Mesenchymal stem cell (in vitro differentiated cells and primary cell): ENCODE measurements around the gene LIMS1. TPM values are rescaled to one million over a fixed set of nuclear protein-coding genes. Genes with fewer than 3 reads are reported as not detected.
A peak's percentile ranks its signal among the peaks of the same experiment; 100 is the strongest.

Experiments
- DNase-seq: peaks from one replicate; pipeline ENCODE4 v3.0.0-alpha.2; 2013
- H2AFZ ChIP-seq: one replicate; pipeline ENCODE4 v1.6.1; 2013; ENCODE audit warnings: low read depth, mild to moderate bottlenecking, control low read depth, inconsistent platforms, low read length, moderate library complexity
- H2AK5ac ChIP-seq: 2 replicates; pipeline ENCODE4 v1.6.1; 2013; ENCODE audit warnings: low read length, moderate library complexity, mild to moderate bottlenecking, inconsistent platforms; ENCODE audit not compliant: severe bottlenecking
- H2BK120ac ChIP-seq: one replicate; pipeline ENCODE4 v1.6.1; 2013; ENCODE audit warnings: low read depth, mild to moderate bottlenecking, inconsistent platforms, low read length, moderate library complexity
- H2BK12ac ChIP-seq, 2 experiments: one replicate each; pipeline ENCODE4 v1.6.1; 2013; ENCODE audit warnings: inconsistent platforms in 2 of 2, low read length in 2 of 2, mild to moderate bottlenecking in 2 of 2, moderate library complexity in 2 of 2, control low read depth in 1 of 2
- H2BK15ac ChIP-seq: one replicate; pipeline ENCODE4 v1.6.1; 2013; ENCODE audit warnings: mild to moderate bottlenecking, low read depth, inconsistent platforms; ENCODE audit not compliant: poor library complexity, severe bottlenecking
- H2BK5ac ChIP-seq: 2 replicates; pipeline ENCODE4 v1.6.1; 2013; ENCODE audit warnings: low read depth, mild to moderate bottlenecking, low read length, control low read depth, inconsistent platforms; ENCODE audit not compliant: poor library complexity, severe bottlenecking
- H3K14ac ChIP-seq, 2 experiments: one replicate each; pipeline ENCODE4 v1.6.1; 2013; ENCODE audit warnings: inconsistent platforms in 2 of 2, low read length in 2 of 2, control low read depth in 1 of 2, mild to moderate bottlenecking in 1 of 2, moderate library complexity in 1 of 2
- H3K18ac ChIP-seq, 2 experiments: one replicate each; pipeline ENCODE4 v1.6.1; 2013; ENCODE audit warnings: inconsistent platforms in 2 of 2, low read length in 2 of 2, control low read depth in 1 of 2, low read depth in 1 of 2, mild to moderate bottlenecking in 1 of 2
- H3K23ac ChIP-seq, 2 experiments: one replicate each; pipeline ENCODE4 v1.6.1; 2013; ENCODE audit warnings: inconsistent platforms in 2 of 2, low read length in 2 of 2, mild to moderate bottlenecking in 2 of 2, moderate library complexity in 2 of 2, control low read depth in 1 of 2
- H3K27ac ChIP-seq: 2 replicates; pipeline ENCODE4 v1.5.1; 2013; ENCODE audit warnings: mild to moderate bottlenecking, moderate library complexity, low read length, control low read depth, inconsistent platforms; ENCODE audit not compliant: poor library complexity, severe bottlenecking
- H3K27me3 ChIP-seq, 2 experiments: 2 replicates each; pipeline versions ENCODE4 v1.6.1 to v1.7.0; 2013; ENCODE audit warnings: low read length in 2 of 2, mild to moderate bottlenecking in 2 of 2, moderate library complexity in 2 of 2, control low read depth in 1 of 2, inconsistent platforms in 1 of 2; ENCODE audit not compliant: control insufficient read depth in 1 of 2, insufficient read depth in 1 of 2
- H3K36me3 ChIP-seq, 2 experiments: 2 replicates each; pipeline versions ENCODE4 v1.6.1 to v1.7.0; 2013; ENCODE audit warnings: low read length in 2 of 2, control low read depth in 1 of 2, inconsistent platforms in 1 of 2, low read depth in 1 of 2, mild to moderate bottlenecking in 1 of 2; ENCODE audit not compliant: insufficient read depth in 2 of 2, control insufficient read depth in 1 of 2
- H3K4ac ChIP-seq, 2 experiments: one replicate each; pipeline ENCODE4 v1.6.1; 2013; ENCODE audit warnings: inconsistent platforms in 2 of 2, low read length in 2 of 2, mild to moderate bottlenecking in 2 of 2, moderate library complexity in 2 of 2, control low read depth in 1 of 2, low read depth in 1 of 2
- H3K4me1 ChIP-seq: 2 replicates; pipeline ENCODE4 v1.6.1; 2013; ENCODE audit warnings: low read depth, low read length, control low read depth; ENCODE audit not compliant: control insufficient read depth, insufficient read depth
- H3K4me2 ChIP-seq: 2 replicates; pipeline ENCODE4 v1.6.1; 2013; ENCODE audit warnings: low read length, mild to moderate bottlenecking, inconsistent platforms; ENCODE audit not compliant: poor library complexity, severe bottlenecking
- H3K4me3 ChIP-seq, 2 experiments: 2 replicates each; pipeline versions ENCODE4 v1.5.1 to v1.7.0; 2013; ENCODE audit warnings: low read length in 2 of 2, mild to moderate bottlenecking in 2 of 2, control low read depth in 1 of 2, low read depth in 1 of 2; ENCODE audit not compliant: insufficient read depth in 1 of 2
- H3K79me1 ChIP-seq: replicated peaks from 2 replicates; pipeline ENCODE4 v1.6.1; 2013; ENCODE audit warnings: mild to moderate bottlenecking, control low read depth, low read length, inconsistent platforms; ENCODE audit not compliant: poor library complexity, severe bottlenecking
- H3K9ac ChIP-seq: 2 replicates; pipeline ENCODE4 v1.7.0; 2013; ENCODE audit warnings: mild to moderate bottlenecking, low read length, moderate library complexity
- H3K9me3 ChIP-seq: 2 replicates; pipeline ENCODE4 v1.7.0; 2013; ENCODE audit warnings: mild to moderate bottlenecking, low read length; ENCODE audit not compliant: control insufficient read depth
- H4K8ac ChIP-seq: one replicate; pipeline ENCODE4 v1.6.1; 2013; ENCODE audit warnings: inconsistent platforms, mild to moderate bottlenecking, low read length, moderate library complexity
- H4K91ac ChIP-seq: one replicate; pipeline ENCODE4 v1.6.1; 2013; ENCODE audit warnings: mild to moderate bottlenecking, low read length, inconsistent platforms
- WGBS: methylation state at CpG from one replicate; pipeline ENCODE4 v1.1.7; 2013; ENCODE audit warnings: mixed read lengths; 5-methylcytosine and 5-hydroxymethylcytosine counted together
- polyA plus RNA-seq, 2 experiments: library from polyadenylated mRNA; stranded (reverse); fragments of 200-250 nt; gene quantifications; one replicate each; pipeline ENCODE4 v1.2.3, GENCODE V29; 2013

LIMS1 gene
- polyA plus RNA-seq (2013, experiment 1 of 2): 146 TPM
- polyA plus RNA-seq (2013, experiment 2 of 2): 150 TPM

GRCh38 chr2:108533832-108534583 lies at the start of gene LIMS1:
Gene LIMS1 (plus strand): TSS chr2:108534470. CDS start chr2:108534563, 93 bp downstream.
- no peaks in the 10 kb centered on the region for H3K27me3 ChIP-seq
- under 1% methylated on average over 39 of the region's 87 CpGs for WGBS
- peak; percentile 93 for DNase-seq

GRCh38 chr2:108485253-108485652 lies 49.0 kb upstream of the LIMS1 start:
- H2AK5ac ChIP-seq: no peak overlapping the region
- no peak overlapping the region for H4K91ac ChIP-seq
- H3K4me1 ChIP-seq: no peaks in the 10 kb centered on the region
- peaks cover 5% of the 10 kb centered on the region for H3K79me1 ChIP-seq
- H3K4me2 ChIP-seq: no peak overlapping the region
- peaks cover 9% of the 10 kb centered on the region for H3K9me3 ChIP-seq
- H4K8ac ChIP-seq: no peak overlapping the region
- no peak overlapping the region for H3K27ac ChIP-seq
- H3K23ac ChIP-seq: no peak overlapping the region
- no peak overlapping the region for H3K14ac ChIP-seq
- DNase-seq: no peak
- no CpG with 5 or more reads among the region's 2 CpGs for WGBS
- peaks cover 8 to 91% of the 10 kb centered on the region in 2 experiments for H3K36me3 ChIP-seq
- no peaks in the 10 kb centered on the region for H3K27me3 ChIP-seq
- no peak overlapping the region for H3K18ac ChIP-seq
- H3K4ac ChIP-seq: no peak overlapping the region
- no peak overlapping the region for H2BK120ac ChIP-seq
- no peak overlapping the region for H2BK5ac ChIP-seq
- no peak overlapping the region for H3K4me3 ChIP-seq
- H2AFZ ChIP-seq: no peak overlapping the region
- no peak overlapping the region for H3K9ac ChIP-seq
- no peak overlapping the region for H2BK15ac ChIP-seq
- no peak overlapping the region for H2BK12ac ChIP-seq

More at GRCh38 chr2:108533832-108534583, at the start of gene LIMS1:
- Histone ChIP-seq H3K14ac (peak within 1 kb of the TSS; percentile 74 to 93), H2BK15ac (peak within 1 kb of the TSS; percentile 23), H3K23ac (peak within 1 kb of the TSS in 1 of 2 experiments; percentile 77), H3K4me2 (peak within 1 kb of the TSS; percentile 85), H3K79me1 (peaks cover 3% of the 10 kb centered on the region), H4K91ac (peak within 1 kb of the TSS; percentile 70), H3K9me3 (no peaks in the 10 kb centered on the region), H3K36me3 (peaks cover 0 to 3% of the 10 kb centered on the region in 2 experiments), H3K18ac (peak within 1 kb of the TSS; percentile 74 to 79), H2BK5ac (peak within 1 kb of the TSS; percentile 71), H2BK120ac (peak within 1 kb of the TSS; percentile 86), H3K27ac (peak within 1 kb of the TSS; percentile 92), H4K8ac (peak within 1 kb of the TSS; percentile 49), H3K4me1 (peaks cover 4% of the 10 kb centered on the region), H3K4me3 (peak within 1 kb of the TSS; percentile 70 to 89), H2BK12ac (no peak within 1 kb of the TSS), H2AFZ (peak within 1 kb of the TSS; percentile 6), H3K4ac (peak within 1 kb of the TSS; percentile 17 to 39), H3K9ac (peak within 1 kb of the TSS; percentile 93), H2AK5ac (no peak within 1 kb of the TSS)

- Histone ChIP-seq H2BK5ac (no peak overlapping the region), H2AK5ac (no peak overlapping the region), H3K9ac (no peak overlapping the region), H3K23ac (no peak overlapping the region), H3K4me3 (no peak overlapping the region), H3K18ac (no peak overlapping the region), H2BK120ac (no peak overlapping the region), H3K4me2 (no peak overlapping the region), H2BK12ac (no peak overlapping the region), H4K8ac (no peak overlapping the region), H3K27ac (no peak overlapping the region), H3K79me1 (peaks cover 7% of the 10 kb centered on the region), H3K4ac (no peak overlapping the region), H3K14ac (no peak overlapping the region), H4K91ac (no peak overlapping the region), H3K27me3 (no peaks in the 10 kb centered on the region), H3K4me1 (no peaks in the 10 kb centered on the region), H2BK15ac (no peak overlapping the region), H3K9me3 (no peaks in the 10 kb centered on the region), H3K36me3 (peaks cover 8 to 86% of the 10 kb centered on the region in 2 experiments), H2AFZ (no peak overlapping the region)
- DNase-seq: no peak
These were observed 43.7 kb upstream of the LIMS1 start for GRCh38 chr2:108490506-108491122.

- H3K27ac ChIP-seq: peak overlapping the region; percentile 81
- no peak overlapping the region for H4K91ac ChIP-seq
- no peak overlapping the region for H4K8ac ChIP-seq
- H2BK120ac ChIP-seq: no peak overlapping the region
- peaks cover 4% of the 10 kb centered on the region for H3K79me1 ChIP-seq
- no peak overlapping the region for H2AFZ ChIP-seq
- no peak overlapping the region for H3K18ac ChIP-seq
- peaks cover 6 to 78% of the 10 kb centered on the region in 2 experiments for H3K36me3 ChIP-seq
- H2BK5ac ChIP-seq: no peak overlapping the region
- H3K9ac ChIP-seq: no peak overlapping the region
- DNase-seq: no peak
- H3K4me3 ChIP-seq: no peak overlapping the region
- no peaks in the 10 kb centered on the region for H3K27me3 ChIP-seq
- H3K4me1 ChIP-seq: no peaks in the 10 kb centered on the region
- no peak overlapping the region for H3K4ac ChIP-seq
- no peak overlapping the region for H2AK5ac ChIP-seq
- no peak overlapping the region for H2BK12ac ChIP-seq
- no peak overlapping the region for H3K23ac ChIP-seq
- no peak overlapping the region for H2BK15ac ChIP-seq
- no peaks in the 10 kb centered on the region for H3K9me3 ChIP-seq
- H3K14ac ChIP-seq: no peak overlapping the region
- H3K4me2 ChIP-seq: no peak overlapping the region
These were observed 42.4 kb upstream of the LIMS1 start for GRCh38 chr2:108491848-108492247.
